HG03521 (cell line): ENCODE results near the gene MUCL3.
"Not testable (repeated sequence)": the region's sequence is repeated elsewhere in the genome, so short reads cannot be mapped to it uniquely, and the experiment has no call there.

ENCODE experiments used
- ATAC-seq: cut with Tn5 transposase; IDR thresholded peaks from one replicate; pipeline ENCODE4 v1.9.1; 2021; ENCODE audit warnings: mild to moderate bottlenecking, moderate library complexity; ENCODE audit not compliant: unreplicated experiment

The MUCL3 gene

GRCh38 chr6:30939473-30939872 lies 1.3 kb upstream of the MUCL3 start:
- no peak for ATAC-seq

GRCh38 chr6:30942338-30943060 lies 1.7 kb downstream of the MUCL3 start:
- ATAC-seq, result no peak

- ATAC-seq, result no peak
These were observed 3.3 kb downstream of the MUCL3 start for GRCh38 chr6:30944051-30944450.

GRCh38 chr6:30945281-30945680 lies 4.5 kb downstream of the MUCL3 start:
- no peak for ATAC-seq

- no peak for ATAC-seq
These were observed 6.5 kb downstream of the MUCL3 start for GRCh38 chr6:30947231-30947630.

GRCh38 chr6:30948811-30949210 lies 8.0 kb downstream of the MUCL3 start:
- ATAC-seq, result no peak

- no peak for ATAC-seq
These were observed 11.2 kb downstream of the MUCL3 start for GRCh38 chr6:30951907-30952469.

GRCh38 chr6:30954631-30955366 lies 14.0 kb downstream of the MUCL3 start:
- ATAC-seq, result no peak

- ATAC-seq, result peak; percentile 49
These were observed 14.7 kb downstream of the MUCL3 start for GRCh38 chr6:30955367-30956042.

- ATAC-seq, result no peak
These were observed 16.9 kb downstream of the MUCL3 start for GRCh38 chr6:30957716-30958115.

- ATAC-seq, result no peak
These were observed 20.3 kb downstream of the MUCL3 start for GRCh38 chr6:30960907-30961673.

- no peak for ATAC-seq
These were observed 21.9 kb downstream of the MUCL3 start for GRCh38 chr6:30962716-30963115.

GRCh38 chr6:30963641-30964040 lies 22.9 kb downstream of the MUCL3 start:
- ATAC-seq, result no peak

GRCh38 chr6:30964075-30964474 lies 23.3 kb downstream of the MUCL3 start:
- no peak for ATAC-seq

- no peak for ATAC-seq
These were observed 24.4 kb downstream of the MUCL3 start for GRCh38 chr6:30965140-30965601.

- ATAC-seq, result no peak
These were observed 25.4 kb downstream of the MUCL3 start for GRCh38 chr6:30966154-30966553.

GRCh38 chr6:30969171-30969570 lies 28.4 kb downstream of the MUCL3 start:
- ATAC-seq, result not testable (repeated sequence)

- ATAC-seq, result no peak
These were observed 30.2 kb downstream of the MUCL3 start for GRCh38 chr6:30970946-30971345.

- no peak for ATAC-seq
These were observed 32.0 kb downstream of the MUCL3 start for GRCh38 chr6:30972816-30973215.

GRCh38 chr6:30974490-30975252 lies 33.9 kb downstream of the MUCL3 start:
- no peak for ATAC-seq
